NCI-H82 treated with DMSO at 0.1 percent for 48 hours (cell line): Measurements from ENCODE around the gene NDUFV3.
A peak's percentile ranks its signal among the peaks of the same experiment; 100 is the strongest.
"Not testable (repeated sequence)": the region's sequence is repeated elsewhere in the genome, so short reads cannot be mapped to it uniquely, and the experiment has no call there.

Experiments
- DNase-seq: peaks from one replicate; lab custom pipeline; 2025; ENCODE audit not compliant: unreplicated experiment; lab: John Stamatoyannopoulos, UW

The NDUFV3 gene

DNA sequence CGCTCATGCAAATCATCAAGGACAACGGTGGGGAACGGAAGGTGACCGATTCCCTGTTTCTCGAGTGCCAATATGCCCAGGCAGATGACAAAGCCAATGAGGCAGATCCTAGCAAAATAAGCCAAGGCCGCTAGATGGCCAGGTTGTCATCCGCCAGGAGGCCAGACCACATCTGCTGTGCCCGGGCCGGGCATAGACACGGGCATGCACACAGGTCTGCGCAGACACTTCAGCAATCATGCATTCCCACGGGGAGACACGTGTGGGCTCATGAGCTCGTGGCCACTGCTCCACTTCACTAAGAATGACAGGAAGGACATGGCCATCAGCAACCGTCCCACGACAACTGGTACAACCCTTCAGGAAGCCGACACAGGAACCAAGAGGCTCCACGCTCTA, 37.2 kb upstream of the NDUFV3 start:
- no peak for DNase-seq

DNA sequence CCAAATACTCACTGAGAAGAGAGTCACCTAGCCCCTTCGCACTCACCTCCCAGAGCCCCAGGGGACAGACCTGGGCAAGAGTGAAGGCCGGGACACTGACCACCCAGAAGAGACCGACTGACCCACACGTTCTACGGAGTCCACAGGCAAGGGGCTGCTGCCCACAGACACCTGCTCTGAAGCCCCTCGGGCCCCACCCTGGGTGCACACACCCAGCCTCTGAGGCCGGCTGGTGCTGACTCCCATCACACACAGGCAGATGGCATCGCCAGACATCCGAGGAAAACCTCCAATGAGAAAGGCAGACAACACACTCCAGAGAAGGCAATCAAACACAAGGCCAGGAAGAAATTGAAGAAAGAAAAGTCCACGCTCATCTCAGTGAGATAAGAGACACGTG, 35.9 kb upstream of the NDUFV3 start:
- DNase-seq, result no peak

DNA sequence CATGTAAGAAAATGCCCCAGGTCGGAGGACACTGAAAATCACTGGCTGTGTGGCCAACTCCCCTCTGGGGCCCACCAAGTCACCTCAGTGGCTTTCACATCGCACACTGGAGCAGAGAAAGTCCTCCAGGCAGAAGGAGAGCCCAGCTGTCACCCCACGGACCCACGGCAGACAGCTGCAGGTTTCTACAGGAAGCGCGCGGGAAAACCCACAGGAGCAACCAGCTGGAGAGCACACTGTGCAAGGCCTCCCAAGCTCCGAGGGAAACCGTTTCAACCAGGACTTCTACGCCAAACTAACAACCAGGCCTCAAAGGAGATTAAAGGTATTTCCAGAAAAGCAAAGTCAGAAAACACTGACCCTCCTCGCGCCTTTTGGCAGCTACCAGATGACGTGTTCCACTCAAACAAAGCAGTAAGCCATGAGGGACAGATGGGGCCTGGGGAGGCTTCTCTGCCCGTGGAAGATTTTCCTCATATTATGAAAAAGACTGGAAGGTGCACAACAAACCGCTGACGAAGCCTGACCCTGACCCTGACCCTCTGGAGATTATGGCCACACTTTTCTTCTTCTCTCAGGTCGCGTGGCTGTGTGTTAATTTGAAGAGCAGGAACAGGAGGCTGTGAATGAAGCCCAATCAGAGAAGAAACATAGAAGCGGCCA, 34.8 kb upstream of the NDUFV3 start:
- DNase-seq, result no peak

DNA sequence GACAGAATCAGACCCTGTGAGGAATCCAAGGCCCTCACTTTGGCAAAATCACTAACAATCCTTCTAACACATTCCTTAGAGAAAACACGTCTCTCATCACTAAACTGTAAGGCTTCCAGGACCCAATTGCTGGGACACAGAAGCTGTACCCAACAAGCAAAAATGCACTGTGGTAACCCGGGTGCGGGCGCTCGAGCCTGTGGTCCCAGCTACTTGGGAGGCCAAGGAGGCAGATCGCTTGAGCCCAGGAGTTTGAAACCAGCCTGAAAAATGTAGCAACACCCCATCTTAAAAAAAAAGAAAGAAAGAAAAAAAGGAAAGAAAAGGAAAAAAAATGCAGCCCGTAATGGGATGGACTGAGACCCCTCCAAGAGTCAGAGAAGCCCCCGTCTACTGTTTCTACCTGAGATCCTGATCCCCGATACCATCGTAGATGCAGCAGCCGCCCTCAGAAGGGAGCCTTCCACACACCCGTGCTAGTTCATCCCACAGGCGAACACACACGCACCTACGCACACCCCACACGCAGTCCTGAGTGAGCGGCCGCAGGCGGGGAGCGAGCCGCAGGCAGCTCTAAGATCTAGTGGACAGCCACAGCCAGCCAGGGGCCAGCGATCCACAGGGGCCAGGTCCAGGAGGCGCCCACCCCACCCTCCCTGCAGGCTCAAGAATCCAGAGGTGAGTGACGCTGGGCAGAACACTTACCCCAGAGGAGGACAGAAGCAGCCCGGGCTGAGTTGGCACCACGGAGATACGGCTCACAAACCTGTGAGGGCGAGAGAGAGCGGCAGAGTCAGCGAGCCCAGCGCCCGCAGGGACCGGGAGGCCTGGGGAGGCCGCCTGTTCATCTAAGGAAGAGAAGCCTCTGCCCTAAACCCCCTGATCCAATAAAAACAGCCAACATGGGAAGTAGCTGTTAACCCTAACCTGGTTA, 33.9 kb upstream of the NDUFV3 start:
- DNase-seq, result no peak

DNA sequence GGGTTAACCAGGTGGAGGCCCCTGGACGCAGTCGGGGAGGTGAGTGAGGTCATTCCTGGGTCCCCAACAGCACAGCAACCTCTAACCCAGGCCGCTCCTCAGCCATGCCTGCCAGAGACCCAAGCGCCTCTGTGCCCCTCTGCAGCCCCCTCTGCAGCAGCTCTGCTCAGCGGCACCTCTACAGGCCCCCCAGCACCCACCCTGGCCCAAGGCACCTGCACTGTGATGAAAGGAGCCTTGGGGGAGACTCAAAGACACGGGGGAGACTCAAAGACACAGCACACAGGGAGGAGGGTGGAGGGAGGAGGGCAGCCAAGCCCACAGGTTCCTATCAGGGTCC, 33.2 kb upstream of the NDUFV3 start:
- no peak for DNase-seq

DNA sequence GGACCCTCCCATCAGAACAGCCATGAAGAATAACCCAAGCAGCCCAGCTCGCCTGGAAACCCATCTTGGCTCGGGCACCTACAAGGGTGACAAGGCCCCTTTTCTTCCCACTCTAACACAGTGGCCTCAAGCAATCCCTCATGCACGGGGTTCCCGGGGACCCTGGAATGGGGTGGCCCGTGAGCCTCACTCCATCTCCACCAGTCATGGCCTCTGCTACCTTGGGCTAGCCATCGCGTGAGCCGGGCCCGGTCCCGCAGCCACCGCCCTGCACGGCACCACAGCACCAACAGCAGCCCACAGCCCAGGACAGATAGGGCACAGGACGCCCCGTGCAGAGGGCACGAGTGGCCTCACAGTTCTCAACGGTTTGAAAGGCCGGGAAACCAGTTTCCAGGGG, 32.8 kb upstream of the NDUFV3 start:
- no peak for DNase-seq

DNA sequence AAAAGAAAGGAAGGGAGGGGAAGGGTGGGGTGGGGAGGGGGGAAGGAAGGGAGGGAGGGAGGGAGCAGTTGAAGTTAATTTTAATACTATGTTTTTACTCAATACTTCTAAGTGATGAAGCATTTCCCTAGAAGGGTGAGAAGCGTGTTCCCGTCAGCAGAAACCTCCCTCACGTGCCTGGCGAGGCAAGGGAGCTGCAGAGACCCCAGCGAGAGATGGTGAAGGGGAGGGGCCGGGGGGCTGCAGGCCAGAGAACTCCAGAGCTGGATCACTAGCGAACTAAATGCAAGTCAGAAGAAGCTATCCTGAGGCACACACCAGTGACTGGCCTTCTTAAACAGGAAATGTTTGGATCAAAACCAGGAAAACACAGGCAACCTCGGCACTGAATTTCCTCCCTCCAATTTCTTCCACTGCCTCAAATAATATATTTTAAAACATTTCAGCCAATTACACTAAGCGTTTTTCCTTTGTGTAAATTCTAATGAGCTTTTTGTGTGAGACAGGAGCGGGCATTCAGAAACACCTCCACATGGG, 31.7 kb upstream of the NDUFV3 start:
- no peak for DNase-seq

DNA sequence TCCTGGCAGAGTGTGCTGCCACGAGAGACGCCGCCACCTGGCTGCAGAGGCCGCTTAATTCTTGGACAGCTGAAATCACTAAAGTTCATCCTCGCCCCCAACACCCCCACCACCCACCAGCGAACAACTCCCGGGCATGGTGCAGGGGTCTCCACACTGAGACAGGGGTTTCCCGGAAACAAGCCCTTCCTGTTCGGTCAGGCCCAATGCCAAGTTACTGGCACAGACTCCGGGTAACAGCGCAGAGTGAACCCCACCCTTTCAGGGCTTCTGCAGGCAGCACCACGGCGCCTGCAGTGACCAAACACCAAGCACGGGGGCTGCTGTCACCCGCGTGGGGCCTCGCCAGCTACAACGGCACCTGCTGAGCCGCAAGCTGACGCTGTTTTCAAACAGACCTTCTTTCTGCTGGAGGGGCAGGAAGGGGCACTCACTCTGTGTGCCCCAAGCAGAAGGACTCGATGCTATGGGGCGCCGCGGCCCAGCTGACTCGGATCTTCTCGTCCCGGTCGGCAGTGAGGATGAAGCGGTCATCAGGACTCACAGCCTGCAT, 31.2 kb upstream of the NDUFV3 start:
- DNase-seq, result no peak

DNA sequence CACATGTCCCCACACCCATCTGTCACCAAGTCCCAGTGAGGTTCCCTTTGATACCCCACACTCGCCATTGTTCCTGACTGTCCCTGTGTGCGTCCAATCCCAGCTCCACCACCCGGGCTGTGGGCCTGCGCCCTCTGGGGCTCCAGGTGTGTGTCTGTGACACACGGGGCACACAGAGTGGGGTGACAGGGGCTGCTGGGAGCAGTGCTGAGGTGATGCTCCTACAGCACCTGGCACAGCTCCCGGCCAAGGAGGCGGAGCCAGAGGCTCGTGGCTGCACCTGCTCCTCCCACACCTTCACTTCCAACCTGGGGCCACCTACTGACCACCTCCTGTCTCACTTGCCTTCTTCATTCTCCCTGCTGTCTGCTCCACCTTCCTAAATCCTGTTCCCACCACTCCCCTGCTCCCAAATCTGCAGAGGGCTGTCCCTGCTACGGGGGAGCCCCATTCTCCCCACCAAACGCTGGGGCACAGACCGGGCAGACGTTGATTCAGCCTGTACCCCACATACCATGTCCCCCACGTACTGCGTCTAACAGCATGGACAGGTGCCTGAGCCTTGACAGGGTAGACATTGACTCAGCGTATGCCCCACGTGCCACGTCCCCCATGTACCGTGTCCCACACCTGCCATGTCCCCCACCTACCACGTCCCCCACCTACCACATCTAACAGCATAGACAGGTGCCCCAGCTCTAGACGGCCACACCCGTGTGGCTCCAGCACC, 30.2 kb upstream of the NDUFV3 start:
- DNase-seq, result no peak

DNA sequence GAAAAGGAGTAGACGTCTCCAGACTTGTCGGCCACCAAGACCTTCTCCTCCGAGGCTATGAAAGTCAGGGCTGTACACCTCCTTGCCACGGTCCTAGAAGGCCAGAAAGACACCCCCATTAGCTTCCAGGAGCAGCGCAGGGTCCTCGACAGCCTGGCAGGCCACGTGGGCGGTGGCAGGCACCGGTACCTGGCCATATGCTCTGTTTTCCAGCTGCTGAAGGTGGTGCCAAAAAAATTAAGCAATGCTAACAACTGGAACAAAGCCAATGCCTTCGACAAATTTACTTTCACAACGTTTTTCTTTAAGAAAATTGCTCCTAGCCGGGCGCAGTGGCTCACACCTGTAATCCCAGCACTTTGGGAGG, 29.6 kb upstream of the NDUFV3 start:
- DNase-seq, result no peak

DNA sequence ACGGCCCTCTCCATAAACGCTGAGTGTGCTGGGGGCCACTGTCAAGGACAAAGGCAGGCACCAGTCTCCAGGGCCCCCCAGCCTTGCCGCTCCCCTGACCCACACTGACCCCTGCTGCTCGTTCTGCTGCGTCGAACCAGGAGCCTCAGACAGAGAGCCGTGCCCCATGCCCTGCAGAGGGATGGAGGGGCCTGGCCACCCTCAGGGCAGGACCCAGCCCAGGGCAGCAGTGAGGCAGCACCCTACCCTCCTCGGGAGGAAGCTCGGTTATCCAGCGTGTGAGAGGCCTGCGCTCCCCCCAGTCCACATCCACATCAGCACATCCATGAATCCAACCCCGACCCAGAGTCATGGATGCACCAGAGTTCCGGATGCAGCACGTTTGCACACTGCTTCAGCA, 28.8 kb upstream of the NDUFV3 start:
- no peak for DNase-seq

DNA sequence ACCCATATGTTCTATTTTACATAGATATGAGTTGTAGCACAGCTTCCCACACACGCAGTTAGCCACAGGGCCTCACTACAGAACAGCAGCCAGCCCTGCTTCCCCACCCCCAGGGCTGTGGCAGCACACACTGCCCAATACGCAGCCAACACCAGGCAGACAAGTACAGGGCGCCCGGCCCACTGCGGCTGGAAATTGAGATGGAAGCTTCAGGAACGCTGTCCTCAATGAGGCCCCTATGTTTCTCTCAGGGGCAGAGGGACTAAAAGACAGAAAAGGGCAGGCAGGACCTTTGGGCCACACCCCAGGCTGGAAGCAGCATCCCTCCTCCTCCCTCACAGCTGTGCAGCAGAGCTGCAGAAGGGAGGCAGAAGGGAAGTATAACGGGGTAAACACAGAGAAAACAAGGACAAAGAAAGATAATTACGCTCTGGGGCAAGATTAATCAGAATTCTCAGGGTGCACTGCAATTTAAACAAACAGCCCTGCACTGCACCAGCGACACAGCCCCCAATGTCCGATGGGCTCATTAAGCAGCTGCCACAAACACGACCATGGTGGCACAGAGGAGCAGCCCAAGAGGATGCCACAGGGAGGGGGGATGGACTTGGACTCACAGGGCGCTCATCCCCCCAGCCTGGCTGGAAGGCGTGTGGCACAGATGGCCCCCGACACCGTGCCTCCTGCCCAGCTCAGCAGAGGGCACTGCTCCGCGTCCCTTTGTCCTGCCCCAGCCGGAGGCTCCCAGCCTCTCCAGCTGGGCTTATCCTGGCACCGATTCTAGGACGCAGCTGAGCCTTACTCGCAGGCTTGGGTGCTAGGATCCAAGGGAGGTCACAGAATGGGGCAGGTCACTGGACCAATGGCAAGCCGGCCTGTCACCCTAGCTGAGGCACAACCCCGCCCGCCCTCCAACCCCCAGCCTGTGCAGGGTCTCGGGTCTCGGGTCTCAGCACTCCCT, 28.0 kb upstream of the NDUFV3 start:
- DNase-seq, result no peak

DNA sequence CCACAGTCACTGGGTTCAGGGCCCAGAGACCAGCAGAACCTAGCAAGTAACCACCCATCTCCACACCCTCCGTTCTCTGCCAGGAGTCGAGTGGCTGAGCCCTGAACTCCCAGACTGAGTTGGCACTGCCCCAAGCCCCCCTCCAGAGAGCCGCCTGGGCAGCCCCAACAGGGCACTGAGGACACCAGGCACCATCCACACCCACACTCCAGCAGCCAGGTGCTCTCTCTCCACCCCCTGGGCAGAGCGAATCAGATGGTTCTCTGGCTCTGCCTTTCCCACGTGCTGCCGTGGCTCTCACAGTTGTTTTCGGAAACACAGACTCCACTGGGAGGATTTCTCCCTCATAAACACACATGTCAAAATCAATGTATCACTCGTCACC, 27.3 kb upstream of the NDUFV3 start:
- no peak for DNase-seq

DNA sequence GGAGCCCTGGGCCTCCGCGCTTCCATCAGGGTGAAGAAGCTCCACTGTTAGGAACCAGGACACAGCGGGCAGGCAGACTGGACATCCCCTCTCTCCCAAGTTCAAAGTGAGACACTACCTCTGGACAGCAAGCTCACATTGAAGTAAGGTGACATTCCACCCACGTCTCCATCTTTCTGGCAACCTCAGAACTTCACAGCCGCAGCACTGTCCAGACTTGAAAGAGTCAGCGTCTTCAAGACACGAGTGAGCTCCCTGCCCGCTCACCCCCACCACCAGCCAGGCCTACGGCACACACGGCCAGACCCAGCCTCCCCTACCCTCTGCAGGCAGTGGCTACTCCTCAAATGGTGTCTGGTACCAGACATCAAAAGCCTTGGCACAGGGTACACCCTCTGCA, 24.9 kb upstream of the NDUFV3 start:
- no peak for DNase-seq

DNA sequence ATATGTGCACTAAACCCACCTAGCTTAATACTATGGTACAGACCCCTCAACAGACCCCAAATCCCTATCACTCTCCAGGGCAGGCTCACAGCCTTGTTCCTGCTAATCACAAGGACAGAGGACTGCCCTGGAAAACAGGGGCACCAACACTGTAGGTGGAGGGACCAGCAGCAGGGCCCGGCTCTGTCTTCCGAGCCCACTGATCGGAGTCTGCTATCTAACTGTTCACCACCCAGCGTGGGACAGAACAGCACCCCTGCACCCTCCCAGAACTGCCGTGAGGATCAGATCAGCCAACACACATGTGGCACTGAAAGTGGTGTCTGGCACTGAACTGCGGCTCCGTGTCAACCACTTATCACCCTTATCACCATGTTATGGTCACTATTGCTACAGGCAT, 20.0 kb upstream of the NDUFV3 start:
- no peak for DNase-seq

DNA sequence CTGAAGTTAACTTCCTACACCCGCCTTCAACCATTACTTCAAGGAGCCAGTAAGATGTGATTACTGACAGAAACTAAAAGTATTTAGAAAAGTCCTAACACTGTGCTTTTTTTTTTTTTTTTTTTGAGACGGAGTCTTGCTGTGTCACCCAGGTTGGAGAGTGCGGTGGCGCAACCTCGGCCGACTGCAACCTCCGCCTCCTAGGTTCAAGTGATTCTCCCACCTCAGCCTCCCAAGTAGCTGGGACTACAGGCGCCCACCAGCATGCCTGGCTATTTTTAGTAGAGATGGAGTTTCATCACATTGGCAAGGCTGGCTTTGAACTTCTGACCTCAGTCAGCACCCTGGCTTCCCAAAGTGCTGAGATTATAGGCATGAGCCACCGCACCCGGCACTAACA, 17.3 kb upstream of the NDUFV3 start:
- DNase-seq, result not testable (repeated sequence)

DNA sequence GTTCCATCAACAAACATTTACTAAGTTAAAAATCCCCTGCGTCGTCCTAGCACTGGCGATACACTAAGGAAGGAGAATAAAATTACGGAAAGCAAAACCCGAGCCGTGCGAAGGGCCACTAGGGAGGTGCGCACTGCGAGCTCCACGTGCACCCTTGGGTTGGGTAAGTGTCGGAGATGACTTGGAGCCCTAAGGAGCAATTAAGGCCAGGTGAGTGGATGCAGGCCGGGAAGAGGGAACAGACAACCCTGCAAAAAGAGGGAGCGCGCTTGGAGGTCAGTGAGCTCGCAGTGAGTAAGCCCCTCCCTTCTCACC, 14.5 kb upstream of the NDUFV3 start:
- DNase-seq, result no peak

DNA sequence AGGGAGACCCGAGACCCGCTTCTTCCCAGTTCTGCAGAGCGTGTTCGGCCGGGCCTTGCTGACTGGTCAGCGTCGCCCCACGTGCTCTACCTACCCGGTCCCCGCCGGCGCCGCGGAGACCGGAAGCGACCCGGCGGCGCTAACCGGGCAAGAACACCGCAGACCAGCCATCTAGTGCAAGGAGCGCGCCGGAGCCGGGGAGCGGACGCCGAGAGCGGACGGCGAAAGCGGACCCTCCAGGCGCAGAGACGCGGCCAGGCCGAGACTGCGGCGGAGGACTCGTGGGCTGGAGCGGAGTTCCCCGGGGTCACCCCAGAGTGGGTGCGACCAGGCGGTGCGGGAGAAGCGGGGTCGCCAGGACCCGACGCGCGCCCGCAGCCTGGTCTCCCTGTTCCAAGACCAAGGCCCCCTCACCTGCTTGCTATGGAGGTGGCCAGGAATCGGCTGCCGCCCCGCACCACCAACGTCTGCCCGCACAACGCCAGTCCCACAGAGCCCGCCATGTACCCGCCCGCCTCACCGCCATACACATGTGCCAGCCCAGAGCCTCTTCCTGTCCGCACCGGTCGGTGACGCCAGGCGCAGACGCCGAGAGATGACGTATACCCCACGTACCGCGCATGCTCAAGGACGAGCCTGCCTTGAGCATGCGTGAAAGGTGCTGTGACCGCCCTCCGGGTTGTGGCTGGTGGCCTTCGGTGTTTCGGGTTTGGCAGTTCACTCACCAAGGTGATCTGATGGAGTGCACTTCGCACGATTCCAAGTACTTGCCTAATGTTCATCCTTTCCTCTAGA, 13.9 kb upstream of the NDUFV3 start, which contains the start of gene WDR4:
WDR4 (minus strand) TSS at position 547 of the 795 bp plus-strand sequence; CDS start at position 503, 44 bp downstream.
- DNase-seq, result peak; percentile 91

DNA sequence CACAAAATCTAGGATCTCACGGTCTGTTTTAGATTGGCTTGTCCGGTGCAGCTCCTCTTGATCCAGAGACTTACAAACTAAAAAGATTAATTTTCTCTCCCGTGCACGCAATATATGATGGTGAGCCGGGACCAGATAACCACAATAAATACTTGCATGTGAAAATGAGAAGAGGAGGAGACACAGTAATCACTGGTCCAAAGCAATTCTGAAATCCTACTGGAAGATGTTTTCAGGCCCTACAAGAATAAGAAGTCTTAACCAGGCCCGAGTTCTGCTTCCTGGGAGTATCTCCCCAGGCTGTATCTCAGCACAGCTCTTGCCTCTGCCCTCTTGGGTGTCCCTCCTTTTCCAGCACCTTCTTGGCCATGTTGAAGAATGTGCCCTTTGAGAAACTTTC, 12.8 kb upstream of the NDUFV3 start:
- no peak for DNase-seq

DNA sequence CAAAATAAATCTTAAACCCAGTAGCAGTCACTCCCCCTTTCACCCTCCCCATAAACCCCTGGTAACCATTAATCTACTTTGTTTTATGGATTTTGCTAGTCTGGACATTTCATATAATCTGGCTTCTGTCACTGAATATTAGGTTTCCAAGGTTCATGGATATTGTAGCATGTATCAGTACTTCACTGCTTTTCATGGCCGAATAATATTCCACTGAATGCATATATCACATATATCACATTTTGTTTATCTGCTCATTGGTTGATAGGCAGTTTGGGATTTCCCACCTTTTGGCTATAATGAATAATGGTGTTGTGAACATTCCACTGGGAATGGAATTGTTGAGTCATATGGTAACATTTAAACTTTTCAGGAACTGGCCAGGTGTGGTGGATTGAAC, 9.2 kb upstream of the NDUFV3 start:
- DNase-seq, result no peak
